DMS 273 (cell line): ENCODE data around the gene FGFR2.
"Not testable (repeated sequence)": the region's sequence is repeated elsewhere in the genome, so short reads cannot be mapped to it uniquely, and the experiment has no call there.

Source experiments
- DNase-seq: peaks from one replicate; lab custom pipeline; 2025; ENCODE audit not compliant: unreplicated experiment; lab: John Stamatoyannopoulos, UW

The FGFR2 gene

GRCh38 chr10:121526135-121526790 lies 72.0 kb downstream of the FGFR2 start:
- no peak for DNase-seq

- no peak for DNase-seq
These were observed 72.8 kb downstream of the FGFR2 start for GRCh38 chr10:121525251-121526134.

DNA sequence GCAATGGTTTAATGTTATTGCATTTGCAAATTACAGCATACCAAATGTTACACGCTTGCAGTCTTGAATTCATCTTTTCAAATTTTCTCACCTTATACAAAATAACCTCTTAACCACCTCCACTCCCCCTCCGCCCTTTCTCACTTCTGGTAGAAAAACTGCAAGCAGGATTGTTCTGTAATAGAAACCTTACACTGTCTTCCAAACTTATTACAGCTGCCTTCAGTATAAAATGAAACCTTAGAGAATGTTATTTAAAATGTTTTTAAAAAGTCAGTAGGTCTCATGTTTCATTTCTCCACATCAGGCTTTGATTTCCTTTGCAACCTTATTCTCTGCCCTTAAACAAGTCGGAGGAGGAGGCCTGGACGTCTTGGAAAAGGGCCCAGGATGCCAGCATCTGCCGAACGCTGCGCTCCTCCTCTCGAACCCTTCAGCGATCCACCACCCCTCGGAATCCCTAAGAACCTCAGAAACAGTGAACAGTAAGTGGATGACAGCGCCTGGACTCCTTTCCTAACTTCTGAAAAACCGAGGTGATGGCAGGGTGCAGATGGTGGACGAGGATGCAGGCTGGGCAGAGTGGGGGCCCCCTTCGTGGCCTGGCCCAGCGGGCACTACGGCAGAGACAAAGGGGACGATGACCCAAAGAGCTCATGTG lies 74.0 kb downstream of the FGFR2 start:
- no peak for DNase-seq

DNA sequence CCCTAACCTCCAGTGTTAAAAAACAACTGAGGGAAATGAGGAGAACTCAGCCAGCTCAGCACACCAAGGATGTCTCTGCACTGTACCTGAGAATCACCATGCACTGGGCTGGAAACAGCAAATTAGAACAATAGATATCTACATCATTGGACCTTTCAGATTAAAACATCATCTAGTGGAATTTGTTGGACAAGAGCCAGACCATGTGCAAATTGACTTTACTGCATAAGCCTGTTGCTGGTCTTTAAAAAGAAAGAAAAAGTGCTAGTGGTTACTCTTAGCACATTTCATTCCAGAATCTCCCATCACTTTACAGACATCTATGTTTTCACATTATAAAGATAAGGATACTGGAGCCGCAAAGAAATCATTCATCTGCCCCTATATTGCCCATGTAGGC lies 75.4 kb downstream of the FGFR2 start:
- no peak for DNase-seq

- no peak for DNase-seq
These were observed 76.3 kb downstream of the FGFR2 start for GRCh38 chr10:121521794-121522556.

GRCh38 chr10:121520526-121520925 lies 77.7 kb downstream of the FGFR2 start:
- DNase-seq = not testable (repeated sequence)

DNA sequence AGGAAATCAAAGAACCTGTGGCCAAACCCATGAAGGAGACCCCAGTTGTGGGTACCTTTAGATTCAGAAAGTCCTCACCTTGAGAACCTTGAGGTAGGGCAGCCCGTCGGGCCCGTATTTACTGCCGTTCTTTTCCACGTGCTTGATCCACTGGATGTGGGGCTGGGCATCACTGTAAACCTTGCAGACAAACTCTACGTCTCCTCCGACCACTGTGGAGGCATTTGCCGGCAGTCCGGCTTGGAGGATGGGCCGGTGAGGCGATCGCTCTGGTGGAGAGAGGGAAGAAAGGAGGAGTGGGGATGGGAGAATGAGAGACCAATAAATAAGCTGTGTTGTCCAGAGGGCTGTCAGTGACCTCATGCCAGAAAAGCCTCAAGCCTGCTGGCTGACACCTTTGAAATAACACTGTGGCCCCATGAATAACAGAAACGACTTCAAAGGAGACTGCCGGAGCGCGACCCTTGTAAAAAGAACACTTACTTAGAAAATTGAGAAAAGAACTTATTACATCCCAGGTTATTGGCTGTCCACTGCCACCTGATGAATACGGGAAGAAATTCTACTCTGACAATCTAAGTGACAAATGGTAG lies 78.2 kb downstream of the FGFR2 start:
- DNase-seq = no peak

GRCh38 chr10:121519411-121519810 lies 78.8 kb downstream of the FGFR2 start:
- DNase-seq = no peak

DNA sequence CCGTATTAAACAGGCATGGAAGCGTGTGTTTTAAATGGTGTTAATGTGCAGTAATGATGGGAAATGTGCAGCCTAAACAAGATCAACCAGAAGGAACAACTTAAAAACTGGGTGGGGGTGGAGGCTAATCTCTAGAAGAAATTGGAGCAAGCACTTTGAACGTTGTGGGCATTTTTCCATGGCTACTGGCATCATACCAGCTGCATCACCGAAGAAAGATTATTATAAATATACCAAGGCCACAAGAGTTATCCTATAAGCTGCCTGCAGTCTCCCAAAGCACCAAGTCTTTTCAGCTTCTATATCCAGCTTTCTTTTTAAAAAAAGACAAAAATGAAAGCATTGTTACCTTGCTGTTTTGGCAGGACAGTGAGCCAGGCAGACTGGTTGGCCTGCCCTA lies 79.9 kb downstream of the FGFR2 start:
- DNase-seq = no peak

DNA sequence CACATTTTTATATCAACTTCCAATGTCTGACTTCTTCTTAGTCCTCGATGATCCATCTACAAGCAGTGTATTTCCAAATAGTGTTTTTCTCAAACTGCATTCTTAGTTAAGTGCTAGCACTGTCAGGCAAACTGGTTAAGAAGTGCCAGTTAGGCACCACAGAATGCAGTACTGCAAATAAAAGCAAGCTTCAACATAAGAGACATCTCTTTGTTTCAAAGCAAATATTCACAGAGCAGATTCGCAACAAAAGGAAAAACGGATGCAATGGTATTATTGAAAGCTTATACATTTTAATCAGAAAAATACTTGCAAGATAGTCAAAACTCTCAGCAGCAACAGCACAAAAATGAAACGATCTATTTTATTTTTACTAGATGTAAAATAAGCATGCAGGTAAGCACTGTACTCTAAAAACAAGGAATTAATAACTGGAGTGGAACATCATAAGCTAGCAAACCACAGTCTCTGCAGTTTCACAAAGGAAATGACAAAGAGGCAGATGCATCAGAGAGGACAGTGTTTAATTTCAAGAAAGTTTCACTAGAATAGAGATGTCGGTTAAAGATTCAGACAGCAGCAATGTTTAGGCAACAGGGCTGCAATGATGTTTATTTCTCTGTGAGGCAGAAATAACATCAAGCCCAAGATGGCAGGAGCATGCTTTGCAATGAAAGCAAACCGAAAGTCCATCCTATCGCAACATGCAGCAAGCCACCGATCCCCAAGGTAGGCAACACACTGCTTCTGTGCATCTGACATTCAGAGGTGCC lies 82.0 kb downstream of the FGFR2 start:
- no peak for DNase-seq

- no peak for DNase-seq
These were observed 83.9 kb downstream of the FGFR2 start for GRCh38 chr10:121514141-121514865.

DNA sequence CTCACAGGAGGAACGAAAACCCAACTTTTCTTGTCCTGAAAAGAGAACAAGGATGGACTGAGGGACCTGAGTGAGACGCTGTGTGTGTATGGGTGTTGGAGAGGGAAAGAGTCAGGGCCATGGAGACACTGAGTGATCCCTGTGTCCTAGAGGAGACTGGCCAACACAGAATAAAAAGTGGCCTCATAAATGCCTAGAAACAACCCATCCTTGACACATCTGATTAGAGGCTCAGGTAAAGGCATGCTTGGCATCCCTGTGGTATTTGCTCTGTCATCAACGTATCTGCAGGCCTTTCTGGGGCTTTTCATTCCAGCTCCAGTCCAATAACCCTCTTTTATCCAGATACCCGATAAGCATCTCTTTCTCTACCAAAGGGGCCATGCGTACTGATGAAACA lies 86.3 kb downstream of the FGFR2 start:
- no peak for DNase-seq

DNA sequence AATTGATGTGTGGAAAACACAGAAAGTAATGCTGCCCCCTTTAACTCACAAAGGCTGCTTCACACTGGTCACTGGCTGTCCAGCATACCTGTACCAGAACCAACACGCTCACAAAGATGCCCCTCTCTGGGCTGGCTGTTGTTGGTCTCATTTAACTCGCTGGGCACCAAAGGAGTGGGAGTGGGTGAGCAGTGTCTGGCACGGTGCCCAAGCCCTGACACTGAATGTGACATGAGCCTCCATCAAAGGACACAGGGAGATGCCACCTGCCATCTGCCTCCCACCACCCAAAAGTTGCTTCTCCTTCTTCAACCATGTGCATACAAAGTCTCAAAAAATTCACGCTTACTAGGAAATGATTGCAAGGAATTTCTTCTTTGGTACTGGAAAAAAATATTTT lies 86.8 kb downstream of the FGFR2 start:
- no peak for DNase-seq

GRCh38 chr10:121510201-121510771 lies 88.0 kb downstream of the FGFR2 start:
- DNase-seq = no peak

- DNase-seq = no peak
These were observed 88.4 kb downstream of the FGFR2 start for GRCh38 chr10:121509796-121510195.

GRCh38 chr10:121509112-121509511 lies 89.1 kb downstream of the FGFR2 start:
- no peak for DNase-seq

DNA sequence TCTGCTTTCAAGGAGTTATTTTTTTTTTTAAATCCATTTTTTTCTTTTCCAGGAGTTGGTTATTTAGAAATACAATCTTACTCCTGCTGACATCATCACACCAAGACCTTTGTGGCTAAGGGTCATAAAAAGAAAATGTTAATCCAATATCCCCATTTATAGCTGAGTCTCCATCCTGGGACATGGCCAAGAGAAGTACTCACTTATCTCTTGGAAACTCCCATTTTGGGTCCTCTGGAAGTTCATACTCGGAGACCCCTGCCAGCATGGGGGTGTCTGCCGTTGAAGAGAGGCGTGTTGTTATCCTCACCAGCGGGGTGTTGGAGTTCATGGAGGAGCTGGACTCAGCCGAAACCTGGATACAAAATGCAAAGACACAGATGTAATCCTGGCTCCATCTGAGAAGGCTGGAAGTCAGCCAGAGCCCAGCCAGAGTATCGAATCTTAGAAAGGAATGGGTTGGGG lies 94.6 kb downstream of the FGFR2 start:
- DNase-seq = peak; percentile 40

DNA sequence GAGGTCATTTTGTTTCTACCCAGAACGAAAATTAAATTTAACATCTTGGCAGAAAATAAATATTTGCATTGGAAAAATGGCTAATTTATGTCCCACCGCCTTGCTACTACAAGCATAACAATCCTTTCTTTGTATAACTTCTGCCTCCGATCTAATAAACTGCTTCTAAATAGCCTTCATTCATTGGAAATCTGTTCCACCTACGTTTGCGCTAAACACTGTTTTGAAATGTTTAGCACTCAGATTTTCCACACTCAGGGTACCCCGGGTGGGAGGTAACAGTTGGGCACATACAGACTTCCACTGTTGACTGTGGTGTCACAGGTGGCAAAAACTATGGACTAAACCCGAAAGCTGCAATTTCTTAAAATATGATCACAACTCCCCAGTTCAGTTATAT lies 96.4 kb downstream of the FGFR2 start:
- DNase-seq = no peak
